Osteoblast (primary cell): ENCODE data around the gene HDDC2. TPM values are rescaled to one million over a fixed set of nuclear protein-coding genes. Genes with fewer than 3 reads are reported as not detected.

Experiments
- DNase-seq: peaks from one replicate; pipeline ENCODE4 v3.0.0; 2011; ENCODE audit warnings: low spot score, mixed read lengths; ENCODE audit not compliant: insufficient read length; ENCODE audit errors: missing footprints
- H2AFZ ChIP-seq: 2 replicates; pipeline ENCODE4 v1.6.0; 2011; ENCODE audit warnings: mild to moderate bottlenecking, low read length
- H3K27ac ChIP-seq: 2 replicates; pipeline ENCODE4 v1.5.1; 2011; ENCODE audit warnings: mild to moderate bottlenecking, low read depth, low read length, moderate library complexity
- H3K27me3 ChIP-seq: 2 replicates; pipeline ENCODE4 v1.6.0; 2012; ENCODE audit warnings: mild to moderate bottlenecking, control low read depth, inconsistent platforms, low read length, moderate library complexity; ENCODE audit not compliant: insufficient read depth
- H3K36me3 ChIP-seq: 2 replicates; pipeline ENCODE4 v1.5.1; 2011; ENCODE audit warnings: mild to moderate bottlenecking, low read length, control low read depth, moderate library complexity; ENCODE audit not compliant: insufficient read depth
- H3K4me1 ChIP-seq: 2 replicates; pipeline ENCODE4 v1.5.1; 2011; ENCODE audit warnings: mild to moderate bottlenecking, low read length, control low read depth, moderate library complexity; ENCODE audit not compliant: insufficient read depth
- H3K4me2 ChIP-seq: 2 replicates; pipeline ENCODE4 v1.6.0; 2011; ENCODE audit warnings: mild to moderate bottlenecking, low read length; ENCODE audit not compliant: insufficient read depth
- H3K4me3 ChIP-seq: fragments of 200-600 bp; sonication (generic); 3 replicates; pipeline ENCODE4 v1.5.1; 2012; ENCODE audit warnings: mild to moderate bottlenecking, low read length, inconsistent platforms; ENCODE audit not compliant: insufficient read depth
- H3K79me2 ChIP-seq: 2 replicates; pipeline ENCODE4 v1.6.0; 2012; ENCODE audit warnings: mild to moderate bottlenecking, low read length, control low read depth, inconsistent platforms; ENCODE audit not compliant: insufficient read depth
- H3K9me3 ChIP-seq: 2 replicates; pipeline ENCODE4 v1.5.1; 2011; ENCODE audit warnings: low read depth, low read length, control low read depth
- H4K20me1 ChIP-seq: 2 replicates; pipeline ENCODE4 v1.6.0; 2012; ENCODE audit warnings: mild to moderate bottlenecking, low read length, control low read depth; ENCODE audit not compliant: insufficient read depth
- CTCF ChIP-seq: IDR thresholded peaks from 2 replicates; pipeline ENCODE4 v1.5.1; 2011; ENCODE audit warnings: mild to moderate bottlenecking, low read depth, low read length, moderate library complexity; ENCODE audit errors: extremely low read depth
- total RNA-seq: library from RNA; depleted of rRNA; stranded (reverse); fragments of >200 nt; gene quantifications from 2 replicates; pipeline ENCODE4 v1.2.3, GENCODE V29; 2012

HDDC2 gene
- total RNA-seq, 1 donor = 71.3 TPM

DNA sequence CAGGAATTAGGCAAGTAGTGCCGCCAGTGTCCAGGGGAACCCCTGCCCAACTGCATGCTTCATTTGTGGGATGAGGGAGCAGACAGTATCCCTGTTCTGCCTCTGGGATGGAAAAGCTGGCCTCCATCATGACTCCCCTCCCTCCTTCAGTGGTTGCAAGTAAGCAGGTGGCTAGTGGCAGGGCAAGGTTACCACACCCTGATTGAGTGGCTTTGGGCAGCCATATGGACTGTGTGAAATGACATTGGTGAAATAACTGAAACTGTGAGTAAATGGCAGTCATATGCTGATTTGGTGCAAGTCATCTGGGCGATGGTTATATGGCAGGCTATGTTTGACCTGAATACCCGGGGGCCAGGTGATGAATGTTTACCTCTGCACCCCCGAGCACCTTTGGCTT lies 33.0 kb downstream of the HDDC2 start:
- peaks cover 3% of the 10 kb centered on the region for H3K4me1 ChIP-seq
- H3K4me3 ChIP-seq = no peak overlapping the region
- H3K79me2 ChIP-seq = no peaks in the 10 kb centered on the region
- DNase-seq = peak; percentile 8
- H3K36me3 ChIP-seq = peaks cover 18% of the 10 kb centered on the region
- H3K4me2 ChIP-seq = no peak overlapping the region
- H3K9me3 ChIP-seq = no peaks in the 10 kb centered on the region
- H4K20me1 ChIP-seq = no peaks in the 10 kb centered on the region
- no peak overlapping the region for H2AFZ ChIP-seq
- no peak overlapping the region for H3K27ac ChIP-seq
- TF ChIP-seq CTCF = no peak
- H3K27me3 ChIP-seq = no peaks in the 10 kb centered on the region

- Histone ChIP-seq H3K36me3 (peaks cover 18% of the 10 kb centered on the region), H3K27ac (no peak overlapping the region), H3K4me1 (peaks cover 3% of the 10 kb centered on the region), H2AFZ (no peak overlapping the region), H3K79me2 (no peaks in the 10 kb centered on the region), H3K4me2 (no peak overlapping the region), H3K27me3 (no peaks in the 10 kb centered on the region), H3K4me3 (no peak overlapping the region), H4K20me1 (no peaks in the 10 kb centered on the region), H3K9me3 (no peaks in the 10 kb centered on the region)
- TF ChIP-seq CTCF = no peak
- peak; percentile 18 for DNase-seq
Measured at GRCh38 chr6:125267806-125268523, 33.8 kb downstream of the HDDC2 start.

GRCh38 chr6:125264476-125264875 lies 37.3 kb downstream of the HDDC2 start:
- DNase-seq = no peak
- Histone ChIP-seq H3K4me3 (no peak overlapping the region), H3K36me3 (no peaks in the 10 kb centered on the region), H3K27me3 (no peaks in the 10 kb centered on the region), H4K20me1 (no peaks in the 10 kb centered on the region), H3K27ac (no peak overlapping the region), H3K9me3 (no peaks in the 10 kb centered on the region), H3K4me2 (no peak overlapping the region), H2AFZ (no peak overlapping the region), H3K4me1 (peaks cover 19% of the 10 kb centered on the region), H3K79me2 (no peaks in the 10 kb centered on the region)
- TF ChIP-seq CTCF = no peak

DNA sequence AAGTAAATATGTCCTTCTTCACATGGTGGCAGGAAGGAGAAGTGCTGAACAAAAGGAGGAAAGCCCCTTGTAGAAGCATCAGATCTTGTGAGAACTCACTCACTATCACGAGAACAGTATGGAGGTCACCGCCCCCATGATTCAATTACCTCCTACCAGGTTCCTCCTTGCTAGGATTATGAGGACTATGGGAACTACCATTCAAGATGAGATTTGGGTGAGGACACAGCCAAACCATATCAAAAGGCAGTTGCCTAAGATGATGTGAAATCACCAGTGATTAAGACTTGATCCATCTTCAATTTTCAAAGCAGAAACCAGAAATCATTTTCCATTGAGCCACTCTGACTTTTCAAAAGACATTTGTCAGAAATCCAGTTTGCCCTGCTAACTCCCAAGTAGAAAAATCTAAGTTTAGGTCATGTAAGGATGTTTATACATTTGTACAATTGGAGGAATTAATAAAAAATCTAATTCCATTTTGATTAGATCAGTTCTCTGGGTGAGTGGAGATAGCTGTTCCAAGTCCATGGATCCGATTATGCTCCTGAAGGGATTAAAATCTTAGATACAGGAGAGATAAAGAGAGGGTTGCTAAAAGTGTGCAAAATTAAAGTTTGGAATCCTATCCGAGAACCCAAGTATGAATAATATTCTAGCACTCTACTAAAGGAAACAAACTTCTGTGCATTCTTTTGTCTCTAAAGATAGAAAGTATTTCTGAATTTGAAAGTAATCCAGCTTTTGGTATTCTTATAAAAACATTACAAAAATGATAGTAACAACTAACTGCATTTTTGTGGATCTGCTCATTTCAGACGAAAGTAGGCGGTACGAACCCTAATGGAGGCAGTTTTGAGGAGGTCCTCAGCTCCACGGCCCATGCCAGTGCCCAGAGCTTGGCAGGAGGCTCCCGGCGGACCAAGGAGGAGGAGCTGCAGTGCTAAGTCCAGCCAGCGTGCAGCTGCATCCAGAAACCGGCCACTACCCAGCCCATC lies 39.5 kb downstream of the HDDC2 start:
- peak overlapping the region; percentile 94 for H3K27ac ChIP-seq
- H4K20me1 ChIP-seq = no peaks in the 10 kb centered on the region
- H3K4me2 ChIP-seq = peak overlapping the region; percentile 69
- H3K4me1 ChIP-seq = peaks cover 27% of the 10 kb centered on the region
- H3K27me3 ChIP-seq = no peaks in the 10 kb centered on the region
- no peaks in the 10 kb centered on the region for H3K36me3 ChIP-seq
- peak overlapping the region; percentile 30 for H2AFZ ChIP-seq
- no peaks in the 10 kb centered on the region for H3K79me2 ChIP-seq
- TF ChIP-seq CTCF = no peak
- no peaks in the 10 kb centered on the region for H3K9me3 ChIP-seq
- DNase-seq = peak; percentile 85
- peak overlapping the region; percentile 26 for H3K4me3 ChIP-seq
